ENCODE measurements around the gene SLC11A2. TPM values are rescaled to one million over a fixed set of nuclear protein-coding genes. Genes with fewer than 3 reads are reported as not detected.

SLC11A2 gene
- total and polyA plus RNA-seq, 9 of the 15 experiments (the other 6 are each of a cell fraction or from before 2014, with no cell fraction given), result 21.1 to 54.0 (median 32.9) TPM

- no peaks in the 10 kb centered on the region for H3K9me3 ChIP-seq (replicated peaks; ENCODE audit: control insufficient read depth, insufficient read depth, low read depth, low read length)
- H3K79me2 ChIP-seq (ENCODE audit: control insufficient read depth, insufficient read depth, low read length), result 0 out of 3 replicates have a peak, but pooled peaks cover 4% of the 10 kb centered on the region
- no peak overlapping the region for H3K4me2 ChIP-seq (ENCODE audit: insufficient read depth, low read length)
- H2AFZ ChIP-seq (ENCODE audit: low read depth, low read length), result no peak overlapping the region
- 87% methylated on average over 2 of the region's 2 CpGs for WGBS (ENCODE audit: insufficient coverage, low coverage, missing lambda C conversion rate)
- ChIA-PET POLR2A (interaction anchor here (0.6 to 1.3 kb wide), 3 partner anchors 9 to 45 kb away, joined by 3 to 9 read pairs (median 3); partner anchors contain the start of gene CSRNP2), CTCF (ENCODE audit: low intra/inter-chr PET ratio) (no interaction called here)
- no peak overlapping the region for H3K27ac ChIP-seq (ENCODE audit: extremely low read depth, low read depth, low read length)
- FAIRE-seq (no peak), ATAC-seq (no peak), DNase-seq (ENCODE audit: extremely low read depth in 1 of 4, low spot score in 3 of 4) (no peak)
- no peak overlapping the region for H3K4me3 ChIP-seq
- H3K9ac ChIP-seq (ENCODE audit: insufficient read depth in 1 of 2, low read depth in 2 of 2, low read length in 2 of 2), result no peak overlapping the region
- no peaks in the 10 kb centered on the region for H3K9me1 ChIP-seq (ENCODE audit: control insufficient read depth, insufficient read depth, low read length)
- intact Hi-C loops (cut with micrococcal nuclease), result no loop called here
- no peak for TF ChIP-seq ZBTB2 (IDR thresholded peaks at IDR 0.05)
- TF ChIP-seq RFX1 (IDR thresholded peaks at IDR 0.05), result peak; percentile 30; the same call in 1 of the 2 replicates
- no TSS peak for BruUV-seq (replicated peaks)
- peaks cover 12 to 14% of the 10 kb centered on the region in 2 experiments; a peak in 3 of 5 replicates for H3K4me1 ChIP-seq (replicated peaks in 1 of 2; ENCODE audit: control insufficient read depth in 2 of 2, insufficient read depth in 2 of 2, low read length in 2 of 2)
- H3K36me3 ChIP-seq (ENCODE audit: control insufficient read depth, insufficient read depth, low read length), result peaks cover 35% of the 10 kb centered on the region
- H4K20me1 ChIP-seq (replicated peaks; ENCODE audit: control insufficient read depth, insufficient read depth, low read length), result peaks cover 8% of the 10 kb centered on the region; the same call in 1 of the 2 replicates
- H3K27me3 ChIP-seq (ENCODE audit: control insufficient read depth in 2 of 2, insufficient read depth in 2 of 2, low read length in 2 of 2), result no peaks in the 10 kb centered on the region
- in situ Hi-C loops (cut with MboI), result no loop called here
These were observed 45.5 kb upstream of the SLC11A2 start for GRCh38 chr12:51071663-51072062.

GRCh38 chr12:51070004-51070403 lies 43.8 kb upstream of the SLC11A2 start:
- ChIA-PET POLR2A (interaction anchor here (0.6 to 4.1 kb wide), 5 partner anchors 9 to 179 kb away, joined by 3 to 25 read pairs (median 4); partner anchors contain the start of genes CSRNP2 and DAZAP2), CTCF (ENCODE audit: low intra/inter-chr PET ratio) (no interaction called here)
- WGBS (ENCODE audit: insufficient coverage, low coverage, missing lambda C conversion rate), result 36% methylated on average over 3 of the region's 3 CpGs
- no peaks in the 10 kb centered on the region for H3K9me1 ChIP-seq (ENCODE audit: control insufficient read depth, insufficient read depth, low read length)
- H3K27ac ChIP-seq (ENCODE audit: extremely low read depth, low read depth, low read length), result no peak overlapping the region
- peaks cover 7 to 14% of the 10 kb centered on the region in 2 experiments; a peak in 3 of 5 replicates for H3K4me1 ChIP-seq (replicated peaks in 1 of 2; ENCODE audit: control insufficient read depth in 2 of 2, insufficient read depth in 2 of 2, low read length in 2 of 2)
- H3K9ac ChIP-seq (ENCODE audit: insufficient read depth in 1 of 2, low read depth in 2 of 2, low read length in 2 of 2), result no peak overlapping the region; a peak in 1 of 4 replicates
- no peaks in the 10 kb centered on the region for H3K79me2 ChIP-seq (ENCODE audit: control insufficient read depth, insufficient read depth, low read length)
- H3K36me3 ChIP-seq (ENCODE audit: control insufficient read depth, insufficient read depth, low read length), result peaks cover 41% of the 10 kb centered on the region
- no peaks in the 10 kb centered on the region for H3K9me3 ChIP-seq (replicated peaks; ENCODE audit: control insufficient read depth, insufficient read depth, low read depth, low read length)
- FAIRE-seq (peak; percentile 51), DNase-seq (ENCODE audit: extremely low read depth in 1 of 4, low spot score in 3 of 4) (peak in 1 of 4 experiments; percentile 45), ATAC-seq (peak; percentile 85)
- intact Hi-C loops (cut with micrococcal nuclease) (no loop called here), in situ Hi-C loops (cut with MboI) (no loop called here)
- BruUV-seq (replicated peaks), result TSS peak; percentile 37
- H2AFZ ChIP-seq (ENCODE audit: low read depth, low read length), result no peak overlapping the region
- no peaks in the 10 kb centered on the region for H3K27me3 ChIP-seq (ENCODE audit: control insufficient read depth in 2 of 2, insufficient read depth in 2 of 2, low read length in 2 of 2)
- H3K4me3 ChIP-seq, result no peak overlapping the region
- H3K4me2 ChIP-seq (ENCODE audit: insufficient read depth, low read length), result no peak overlapping the region
- H4K20me1 ChIP-seq (replicated peaks; ENCODE audit: control insufficient read depth, insufficient read depth, low read length), result no peaks in the 10 kb centered on the region; the same call in 1 of the 2 replicates
- peak; percentile 46; the same call in 1 of the 2 replicates for TF ChIP-seq SMARCA4 (IDR thresholded peaks at IDR 0.05)
- peak; percentile 74; the same call in 1 of the 2 replicates for TF ChIP-seq CTBP1 (IDR thresholded peaks at IDR 0.05; ENCODE audit: borderline replicate concordance)
- TF ChIP-seq GATA2 (CRISPR knock-in tag; IDR thresholded peaks at IDR 0.05), result no peak
- TF ChIP-seq TRIM24 (IDR thresholded peaks at IDR 0.05), result peak; percentile 61 to 69; a peak in 2 of 4 replicates
- peak; percentile 7; the same call in 1 of the 2 replicates for TF ChIP-seq ZBTB33 (CRISPR knock-in tag; IDR thresholded peaks at IDR 0.05)
- peak; percentile 47; the same call in 1 of the 2 replicates for TF ChIP-seq IRF9 (tag; IDR thresholded peaks at IDR 0.05)
- 0 out of 2 replicates have a peak, but pooled peaks have one; percentile 9 for TF ChIP-seq JUN (IDR thresholded peaks at IDR 0.05; ENCODE audit: borderline replicate concordance, low read depth, low read length)
- TF ChIP-seq JUN (CRISPR knock-in tag; IDR thresholded peaks at IDR 0.05; ENCODE audit: borderline replicate concordance), result no peak
